GM23248 (cell line): ENCODE measurements around the gene KRTAP9-1.

ENCODE experiments used
- EZH2 ChIP-seq: fragments of 200-600 bp; sonication (generic); IDR thresholded peaks from 2 replicates; pipeline ENCODE4 v1.6.1; 2018; ENCODE audit warnings: antibody characterized with exemption, mild to moderate bottlenecking; ENCODE audit not compliant: insufficient read depth, poor library complexity, severe bottlenecking
- EZH2phosphoT487 ChIP-seq: fragments of 200-600 bp; sonication (generic); IDR thresholded peaks from 2 replicates; pipeline ENCODE4 v1.6.1; 2018; ENCODE audit warnings: antibody characterized with exemption, moderate library complexity, mild to moderate bottlenecking, low read depth; ENCODE audit not compliant: insufficient read depth

DNA sequence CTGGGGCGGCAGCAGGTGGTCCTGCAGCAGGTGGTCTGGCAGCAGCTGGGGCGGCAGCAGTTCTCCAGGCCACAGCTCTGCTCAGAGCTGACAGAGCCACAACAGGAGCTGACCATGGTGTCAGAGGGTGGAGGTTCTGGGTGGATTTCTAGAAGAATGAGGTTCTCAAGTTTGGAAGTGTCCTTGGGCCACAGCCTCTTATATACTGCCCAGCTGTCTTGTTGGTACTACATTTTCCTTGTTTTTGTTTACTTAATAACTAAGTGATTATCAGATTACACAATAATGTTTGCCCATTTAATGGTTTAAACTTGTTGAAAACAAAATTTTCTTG, 40.1 kb upstream of the KRTAP9-1 start, which contains the start of gene KRTAP4-5:
- TF ChIP-seq EZH2phosphoT487 (no peak), EZH2 (no peak)
